GM08714 (cell line): Measurements from ENCODE around the gene PFKFB4.
A peak's percentile ranks its signal among the peaks of the same experiment; 100 is the strongest.

ENCODE experiments used
- H3K4me3 ChIP-seq: fragments of 200-500 bp; sonication (Bioruptor generic); 2 replicates; pipeline ENCODE4 v1.5.1; 2014; ENCODE audit warnings: mild to moderate bottlenecking, low read length, inconsistent platforms
- ZNF274 ChIP-seq: IDR thresholded peaks from 2 replicates; pipeline ENCODE4 v1.6.1; 2012; ENCODE audit warnings: mild to moderate bottlenecking, low read depth, low read length

PFKFB4 gene

DNA sequence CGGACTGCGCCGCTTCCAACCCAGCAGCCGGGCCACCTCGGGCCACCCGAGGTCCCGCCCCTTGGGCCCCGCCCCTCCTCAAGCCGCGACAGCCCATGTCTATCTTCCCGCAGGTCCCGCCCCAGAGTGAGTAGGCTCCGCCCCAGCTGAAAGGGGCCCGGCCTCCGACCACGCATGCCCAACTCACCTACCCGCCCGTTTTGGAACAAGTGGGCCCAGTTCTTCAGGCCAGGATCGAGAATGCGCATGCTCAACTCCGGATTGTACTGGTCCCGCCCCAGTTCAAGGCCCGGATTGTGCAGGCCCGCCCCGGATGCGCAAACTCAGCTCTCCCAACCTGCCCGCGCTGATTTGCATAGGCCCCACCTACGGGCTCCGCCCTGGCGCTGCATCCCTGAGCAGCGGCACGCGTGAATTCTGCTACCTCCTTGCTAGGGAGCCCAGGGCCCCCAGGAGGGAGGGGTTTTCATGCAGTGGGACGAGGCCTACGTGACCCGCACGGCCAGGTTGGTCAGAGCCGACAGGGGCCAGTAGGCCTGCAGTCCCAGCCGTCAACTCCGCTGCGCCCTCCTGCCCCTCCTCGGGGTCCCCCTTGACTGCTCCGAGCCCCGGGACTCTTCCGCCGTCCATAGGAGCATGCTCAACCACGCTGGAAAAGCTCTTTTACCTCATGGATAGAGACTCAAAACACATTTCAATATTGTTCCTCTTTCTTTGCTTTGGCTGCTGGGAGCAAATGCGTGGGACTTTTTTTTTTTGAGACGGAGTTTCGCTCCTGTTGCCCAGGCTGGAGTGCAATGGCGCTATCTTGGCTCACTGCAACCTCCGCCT, at the start of gene PFKFB4:
TSS of gene PFKFB4 (minus strand) at position 8 of the 831 bp plus-strand sequence. CDS start 26 bp downstream, outside the sequence.
- peak within 1 kb of the TSS; percentile 61; the same call in 1 of the 2 replicates for H3K4me3 ChIP-seq
- TF ChIP-seq ZNF274, result no peak

DNA sequence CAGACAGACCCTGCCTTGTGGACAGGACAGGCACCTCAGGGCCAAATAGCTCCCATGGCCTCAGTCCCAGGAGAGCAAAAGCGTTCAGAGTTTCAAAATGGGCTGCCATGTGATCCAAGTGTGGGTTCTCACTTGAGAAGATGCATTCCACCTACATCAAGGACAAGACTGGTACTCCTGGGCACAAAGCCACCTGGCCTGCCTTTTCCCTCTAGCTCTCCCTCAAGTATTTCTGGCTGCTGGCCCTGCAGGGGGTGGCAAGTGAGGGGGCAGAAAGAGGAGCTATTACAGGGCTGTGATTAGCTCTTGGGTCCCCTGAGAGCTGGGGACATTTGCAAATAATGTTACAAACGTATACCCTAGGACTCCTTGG, 45.0 kb upstream of the PFKFB4 start:
- TF ChIP-seq ZNF274, result no peak
- no peak overlapping the region for H3K4me3 ChIP-seq

DNA sequence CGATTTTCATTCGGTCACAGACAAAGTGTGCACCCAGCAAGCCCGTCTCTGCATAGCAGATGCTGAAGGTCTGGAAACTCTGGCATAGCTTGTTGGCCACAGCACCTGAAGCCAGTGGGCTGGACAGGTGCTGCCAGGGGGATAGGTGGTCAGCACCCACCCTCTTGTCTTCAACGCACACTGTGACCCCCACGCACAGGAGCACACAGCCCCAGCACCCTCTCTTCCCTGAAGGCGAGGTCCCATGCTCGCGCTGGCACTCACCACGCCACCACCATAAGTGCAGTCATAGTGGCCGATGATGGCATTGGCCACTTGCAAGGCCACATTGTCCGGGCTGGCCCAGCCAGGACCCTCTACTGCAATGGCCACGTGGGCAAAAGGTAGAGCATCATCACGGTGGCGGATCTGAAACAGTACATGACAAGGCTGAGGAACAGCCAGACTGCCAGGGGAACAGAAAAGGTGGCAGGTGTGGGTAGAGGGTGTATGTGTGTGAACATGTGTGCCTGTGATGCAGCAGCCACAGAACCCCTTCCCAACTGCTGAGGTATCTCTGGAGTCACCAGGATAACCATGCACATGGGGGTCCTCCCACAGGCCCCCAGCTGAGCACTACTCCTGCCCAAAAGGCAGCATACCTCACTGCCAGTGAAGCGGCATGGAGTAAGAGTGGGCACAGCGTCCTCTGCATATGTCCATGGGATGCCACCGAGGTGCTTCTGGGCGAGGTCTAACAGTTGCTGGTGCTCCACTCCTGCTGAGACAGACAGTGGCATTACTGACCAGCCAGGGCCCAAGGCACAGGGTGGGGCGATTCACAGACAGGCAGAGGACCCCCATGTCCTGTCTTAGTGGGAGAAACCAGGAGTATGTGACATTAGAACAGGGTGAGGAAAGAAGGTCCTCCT, 44.4 kb upstream of the PFKFB4 start:
- TF ChIP-seq ZNF274, result no peak

DNA sequence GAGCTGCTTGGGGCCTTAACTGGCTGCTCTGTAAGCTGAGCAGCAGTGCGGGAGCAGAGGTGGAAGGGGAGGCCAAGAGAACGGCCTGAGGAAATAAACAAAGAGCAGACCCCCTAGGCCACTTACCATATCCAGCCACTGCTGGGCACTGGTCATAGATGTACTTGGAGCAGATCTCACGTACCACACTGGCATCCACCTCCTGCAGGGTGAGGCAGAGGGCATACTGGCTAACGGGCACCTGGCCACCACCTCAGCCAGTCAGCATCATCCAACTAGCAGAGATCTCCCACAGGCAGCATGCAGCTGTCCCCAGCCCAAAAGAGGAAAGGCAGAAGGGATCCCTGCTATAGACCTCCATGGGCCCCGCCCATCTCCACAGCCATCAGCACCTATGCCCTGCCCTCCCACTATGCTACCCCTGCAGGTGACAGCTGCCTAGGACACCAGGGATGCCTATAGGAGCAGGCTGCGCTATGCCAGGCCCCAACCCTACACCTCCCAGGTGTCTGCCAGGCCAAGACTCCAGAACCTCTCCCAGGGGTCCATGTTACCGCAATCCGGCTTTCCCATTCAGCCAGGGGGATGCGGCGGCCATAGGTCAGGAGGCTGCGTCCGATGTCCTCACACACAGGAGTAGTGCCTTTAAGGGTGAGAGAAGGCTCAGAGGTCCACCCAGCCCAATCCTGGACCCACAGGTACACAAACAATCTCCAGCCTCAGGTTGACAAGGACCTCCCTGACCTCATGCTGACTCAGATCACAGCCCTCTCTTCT, 43.1 kb upstream of the PFKFB4 start:
- TF ChIP-seq ZNF274, result no peak
- H3K4me3 ChIP-seq, result no peak overlapping the region

More for the DNA sequence above, 44.4 kb upstream of the PFKFB4 start:
- no peak overlapping the region for H3K4me3 ChIP-seq

DNA sequence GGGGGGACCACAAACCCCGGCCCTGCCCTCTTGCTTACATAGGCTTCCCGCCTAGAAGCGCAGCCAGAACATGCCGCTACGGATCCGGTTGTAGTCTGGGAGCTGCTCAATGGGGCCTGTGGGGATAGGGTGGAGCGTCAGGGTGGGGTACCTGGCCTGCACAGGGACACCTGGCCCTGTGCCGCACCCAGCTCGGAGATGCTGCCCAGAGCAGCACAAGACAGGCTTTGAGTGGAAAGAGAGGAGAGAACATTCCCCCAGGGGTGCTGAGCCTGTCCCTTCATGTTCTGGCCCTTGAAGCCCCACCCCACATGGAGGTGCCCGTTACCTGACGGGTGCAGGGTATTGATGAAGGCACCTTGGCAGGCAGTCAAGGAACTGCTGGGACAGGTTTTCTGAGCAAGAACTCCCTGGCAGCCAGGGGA, 42.5 kb upstream of the PFKFB4 start:
- TF ChIP-seq ZNF274, result no peak
- no peak overlapping the region for H3K4me3 ChIP-seq

DNA sequence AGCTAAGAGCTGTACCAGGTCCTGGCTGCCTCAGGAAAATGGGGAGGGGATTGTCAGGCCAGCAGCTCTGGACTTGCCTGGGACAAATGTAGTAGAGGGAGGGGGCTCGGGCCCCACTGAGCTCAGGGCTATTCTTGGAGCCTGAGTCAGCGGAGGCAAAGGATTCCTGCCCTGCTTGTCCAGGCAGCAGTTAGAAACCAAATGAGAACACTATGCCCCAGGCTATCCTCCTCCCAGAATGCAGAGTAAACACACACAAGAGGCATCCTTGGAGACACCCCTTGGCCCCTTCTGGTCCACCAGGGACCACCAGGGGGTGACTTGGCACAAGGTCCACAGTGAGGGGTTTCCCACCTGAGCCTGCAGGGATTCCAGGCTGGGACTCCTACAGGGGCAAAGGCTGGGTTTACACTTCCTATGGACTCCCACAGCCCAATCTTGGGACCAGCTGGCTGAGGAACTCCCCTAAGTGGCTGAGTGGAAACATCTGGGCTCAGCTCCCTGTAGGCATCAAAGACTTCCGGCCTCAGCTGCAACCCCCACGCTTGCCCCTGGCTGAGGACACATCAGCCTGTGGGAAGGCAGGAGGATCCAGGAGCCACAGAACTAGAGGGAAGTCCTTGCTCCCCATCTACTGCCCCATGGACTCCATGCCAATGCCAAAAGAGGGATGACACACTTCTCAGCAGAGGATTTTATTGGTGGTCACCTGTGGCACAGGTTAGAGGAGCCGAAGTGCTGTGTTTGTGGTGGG, 41.9 kb upstream of the PFKFB4 start:
- no peak overlapping the region for H3K4me3 ChIP-seq
- TF ChIP-seq ZNF274, result no peak

DNA sequence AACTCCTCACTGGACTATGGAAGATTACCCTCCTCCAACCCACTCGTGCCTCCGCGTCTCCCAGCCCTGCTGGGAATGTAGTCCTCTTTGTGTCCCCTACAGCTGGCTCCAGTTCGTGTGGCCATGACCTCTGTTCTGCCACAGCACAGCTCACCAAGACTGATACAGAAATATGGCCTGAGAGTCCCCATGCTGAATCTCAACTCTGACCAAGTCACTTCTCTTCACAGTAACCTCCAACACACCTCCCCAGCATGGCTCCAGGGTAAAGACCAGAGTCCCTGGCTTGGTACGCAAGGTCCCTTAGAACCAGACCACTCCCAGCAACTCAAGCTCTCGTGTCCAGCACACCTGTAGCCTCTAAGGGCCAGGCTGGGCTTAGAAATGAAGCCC, 40.8 kb upstream of the PFKFB4 start:
- TF ChIP-seq ZNF274, result no peak

DNA sequence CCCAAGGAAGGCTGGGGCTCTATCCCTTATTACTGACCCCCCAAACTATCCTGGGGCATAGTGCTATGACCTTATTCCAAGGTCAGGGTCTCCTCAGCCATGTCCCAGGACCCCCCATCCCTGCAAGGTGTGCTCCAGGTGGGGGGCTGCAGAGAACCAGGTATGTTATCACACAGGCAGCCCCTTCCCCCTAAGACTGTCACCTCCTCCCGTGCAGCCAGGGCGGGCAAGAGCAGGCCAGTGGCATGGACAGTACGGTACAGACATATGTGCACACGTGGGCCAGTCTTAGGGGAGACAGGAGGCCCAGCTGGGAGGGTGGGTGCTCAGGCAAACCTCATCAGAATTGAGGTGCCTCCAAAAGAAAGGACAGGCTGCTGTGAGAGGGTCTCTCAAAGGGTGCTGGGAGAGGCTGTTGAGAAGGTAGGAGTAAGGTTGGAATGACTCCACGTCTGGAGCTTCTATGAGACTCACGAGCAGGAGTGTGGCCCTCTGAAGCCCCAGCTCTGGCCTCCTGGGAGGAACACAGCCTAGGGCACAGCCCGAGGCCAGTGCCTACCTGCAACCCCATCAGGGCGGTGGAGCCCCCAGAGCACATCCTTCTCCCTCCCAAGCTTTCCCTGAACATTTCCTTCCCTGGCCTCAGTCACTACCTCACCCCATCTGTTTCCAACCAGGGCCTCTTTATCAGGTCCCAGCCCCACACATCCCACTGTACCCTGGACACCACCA, 40.2 kb upstream of the PFKFB4 start:
- no peak overlapping the region for H3K4me3 ChIP-seq
- TF ChIP-seq ZNF274, result no peak

More for the DNA sequence above, 40.8 kb upstream of the PFKFB4 start:
- no peak overlapping the region for H3K4me3 ChIP-seq

DNA sequence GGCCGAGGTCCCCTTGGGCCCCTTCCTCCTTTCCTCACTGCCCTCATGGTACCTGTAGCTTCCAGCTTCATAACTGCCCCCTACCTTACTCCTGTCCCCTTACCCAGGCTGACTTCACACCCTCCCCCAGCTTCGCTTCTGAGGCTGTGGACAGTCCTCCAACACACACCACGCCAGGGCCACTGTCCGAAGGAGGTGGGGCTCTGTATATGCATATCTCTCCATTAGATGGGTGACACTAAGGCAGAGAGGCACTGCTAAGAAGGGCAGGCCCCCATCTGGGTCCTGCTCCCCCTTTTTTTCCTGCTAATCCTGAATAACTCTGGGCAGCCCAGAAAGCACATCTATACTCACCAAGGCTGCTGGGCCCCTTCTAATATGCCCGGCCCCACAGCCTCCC, 39.6 kb upstream of the PFKFB4 start:
- no peak overlapping the region for H3K4me3 ChIP-seq
- no peak for TF ChIP-seq ZNF274

DNA sequence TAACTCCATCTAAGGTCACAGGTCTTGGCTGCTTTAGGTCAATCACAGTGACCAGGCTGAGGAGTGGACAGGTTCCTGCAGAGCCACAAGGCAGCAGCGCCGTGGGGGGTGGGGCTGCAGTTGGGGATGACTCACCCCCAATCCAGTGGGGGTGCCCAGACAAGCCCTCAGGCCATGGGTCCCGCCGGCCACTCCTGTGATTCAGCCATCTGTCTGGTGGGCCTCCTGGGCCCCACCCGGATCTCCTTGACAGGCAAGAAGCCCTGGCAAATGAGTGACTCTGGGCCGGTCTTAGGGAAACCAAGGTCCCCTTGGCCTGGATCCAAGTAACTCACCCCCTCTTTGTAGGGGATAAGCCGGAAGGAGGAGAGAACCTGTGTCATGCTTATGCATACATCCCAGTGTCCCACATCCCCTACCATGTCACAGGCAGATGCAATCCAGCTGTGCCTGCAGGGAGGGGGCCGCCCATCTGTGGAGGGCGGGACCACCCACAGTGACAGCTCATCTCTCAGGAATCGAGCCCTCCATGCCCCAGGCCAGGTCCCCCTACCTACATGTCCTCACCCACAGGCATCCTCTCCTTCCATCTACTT, 39.0 kb upstream of the PFKFB4 start:
- no peak for TF ChIP-seq ZNF274
- H3K4me3 ChIP-seq, result no peak overlapping the region

DNA sequence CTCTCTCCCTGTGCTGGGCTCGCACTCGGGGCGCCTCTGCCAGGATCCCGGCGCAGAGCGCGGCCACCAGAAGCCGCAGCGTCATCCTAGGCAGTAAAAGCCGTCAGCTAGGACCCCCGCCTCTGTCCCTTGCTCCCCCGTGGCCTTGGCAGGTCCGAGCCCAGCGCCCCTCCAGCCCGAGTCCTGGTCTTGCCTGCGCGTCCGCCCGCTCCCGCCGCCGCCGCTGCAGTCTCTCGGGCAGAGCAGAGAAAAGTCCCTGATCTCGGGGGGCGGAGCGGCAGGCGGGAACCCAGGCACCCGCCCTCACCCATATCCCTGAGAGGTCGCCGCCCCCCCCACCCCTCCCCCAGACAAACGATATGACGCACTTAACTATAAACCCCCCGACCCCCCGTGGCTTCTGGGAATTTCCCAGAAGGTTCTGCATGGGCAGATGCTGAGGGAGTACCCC, 38.5 kb upstream of the PFKFB4 start, which contains the start of gene COL7A1:
TSS of gene COL7A1 (minus strand) at position 255 of the 451 bp plus-strand sequence. CDS start at position 85, 170 bp downstream.
- H3K4me3 ChIP-seq, result no peak within 1 kb of the TSS

DNA sequence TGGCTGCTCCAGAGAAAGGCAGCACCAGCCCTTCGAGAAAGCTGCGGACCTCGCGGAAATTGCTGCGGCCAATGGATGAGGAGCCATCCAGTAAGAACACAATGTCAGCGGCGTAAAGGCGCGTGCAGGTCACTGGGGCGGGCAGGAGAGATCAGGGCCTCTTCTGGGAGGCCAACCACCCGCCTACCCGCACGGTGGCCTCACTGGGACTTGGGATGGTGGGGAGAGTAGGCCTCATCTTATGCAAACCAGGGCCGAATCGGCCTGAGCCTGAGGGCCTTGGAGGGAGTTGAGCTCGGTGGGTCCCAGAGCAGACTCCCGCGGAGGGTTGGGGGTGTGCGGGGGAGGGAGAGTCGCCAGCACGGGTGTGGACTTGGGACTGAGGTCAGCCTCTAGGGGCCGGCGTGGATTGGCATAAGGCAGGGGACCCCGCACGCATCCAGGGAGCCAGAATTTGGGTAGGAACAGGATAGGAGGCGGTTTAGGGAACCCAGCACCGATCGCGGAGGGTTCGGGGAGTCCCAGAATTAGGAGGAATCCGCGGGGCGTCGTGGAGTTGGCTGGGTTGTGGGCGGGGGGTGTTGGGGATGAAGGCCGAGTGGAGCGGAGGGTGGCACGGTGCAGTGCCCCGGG, 37.9 kb upstream of the PFKFB4 start:
- no peak overlapping the region for H3K4me3 ChIP-seq
- TF ChIP-seq ZNF274, result no peak

More for the DNA sequence above, 38.5 kb upstream of the PFKFB4 start, which contains the start of gene COL7A1:
- no peak for TF ChIP-seq ZNF274
